ENCODE data around the gene LPAR3.
"Not testable (repeated sequence)": the region's sequence is repeated elsewhere in the genome, so short reads cannot be mapped to it uniquely, and the experiment has no call there.

Gene LPAR3

GRCh38 chr1:84892705-84893618 is at the start of gene LPAR3:
Gene LPAR3, minus strand, starts transcription at chr1:84893206. Its CDS starts 27,086 bp downstream, at chr1:84866120.
- intact Hi-C loops (cut with DNase I) = no loop called here
- peak in 1 of 10 donors; percentile 62 for DNase-seq

- intact Hi-C loops (cut with DNase I) = no loop called here
- no peak for DNase-seq
Measured at GRCh38 chr1:84941843-84942242, 48.8 kb upstream of the LPAR3 start.

DNA sequence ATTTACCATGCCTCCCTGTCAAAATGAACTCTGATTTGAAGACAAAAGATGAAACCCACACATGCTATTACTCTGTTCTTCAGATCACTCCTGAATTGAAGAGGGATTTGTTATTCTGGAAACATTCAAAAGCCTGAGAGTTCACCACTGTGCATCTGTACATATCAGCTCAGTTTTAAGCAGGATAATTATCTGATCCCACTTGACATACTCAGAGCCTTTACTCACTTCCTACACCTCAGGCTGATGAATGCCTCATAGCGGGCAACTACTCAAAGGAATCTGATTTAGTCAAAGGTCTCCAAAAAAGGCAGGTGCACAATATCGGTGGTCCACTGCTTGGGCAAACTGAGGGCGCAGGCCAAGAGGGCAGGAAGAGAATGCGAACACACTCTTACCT is 47.5 kb upstream of the LPAR3 start:
- intact Hi-C loops (cut with DNase I) = no loop called here
- no peak for DNase-seq

DNA sequence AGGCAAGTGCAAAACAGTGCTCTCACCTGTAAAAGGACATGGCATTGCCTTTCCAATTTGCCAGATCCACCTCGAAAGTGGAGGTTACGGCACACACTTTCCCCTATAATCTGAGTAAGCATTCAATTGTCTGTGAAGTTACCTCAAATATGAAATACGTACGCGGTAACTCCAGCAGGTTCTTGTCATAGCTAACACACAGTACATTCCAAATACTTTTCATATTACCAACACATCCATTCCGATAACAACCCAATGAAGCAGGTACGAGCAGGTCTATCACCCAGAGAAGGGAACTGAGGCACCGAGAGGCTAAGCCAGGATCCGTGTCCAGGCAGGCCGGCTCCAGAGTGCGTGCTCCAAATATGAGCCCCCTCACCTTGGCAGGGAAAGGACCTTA is 46.8 kb upstream of the LPAR3 start:
- intact Hi-C loops (cut with DNase I) = loop anchor here (10.0 kb wide), 2 partner anchors 165 to 795 kb away; partner anchors contain the start of gene PRKACB
- no peak for DNase-seq

DNA sequence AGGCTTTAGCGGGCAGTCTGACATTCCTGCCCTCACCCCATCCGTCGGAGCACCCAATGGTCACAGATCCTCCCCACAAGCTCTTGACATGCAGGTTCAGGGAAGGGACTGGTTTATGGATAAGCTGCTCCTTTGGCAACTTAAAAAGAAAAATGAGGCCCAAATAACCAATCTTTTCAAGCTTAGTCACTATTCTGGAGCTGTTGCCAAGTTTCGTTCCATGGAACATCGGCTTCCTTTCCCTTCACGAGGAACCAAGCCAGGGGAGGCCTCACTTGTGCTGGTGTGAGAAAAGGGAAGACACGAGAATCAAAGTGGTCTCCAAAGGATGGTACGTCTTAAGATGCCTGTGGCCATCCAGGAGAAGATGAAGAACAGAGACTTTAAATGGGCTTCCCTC is 46.1 kb upstream of the LPAR3 start:
- intact Hi-C loops (cut with DNase I) = loop anchor here (10.0 kb wide), 2 partner anchors 164 to 794 kb away; partner anchors contain the start of gene PRKACB
- DNase-seq = no peak

- peak in 1 of 10 donors; percentile 21 for DNase-seq
- intact Hi-C loops (cut with DNase I) = loop anchor here (10.0 kb wide), 2 partner anchors 161 to 791 kb away; partner anchors contain the start of gene PRKACB
Measured at GRCh38 chr1:84936116-84936810, 43.3 kb upstream of the LPAR3 start.

GRCh38 chr1:84933011-84933611 is 40.1 kb upstream of the LPAR3 start:
- intact Hi-C loops (cut with DNase I) = loop anchor here (10.0 kb wide), 2 partner anchors 158 to 788 kb away; partner anchors contain the start of gene PRKACB
- no peak for DNase-seq

- intact Hi-C loops (cut with DNase I) = loop anchor here (10.0 kb wide), 2 partner anchors 156 to 786 kb away; partner anchors contain the start of gene PRKACB
Measured at GRCh38 chr1:84930831-84931230, 37.8 kb upstream of the LPAR3 start.

GRCh38 chr1:84930329-84930728 is 37.3 kb upstream of the LPAR3 start:
- intact Hi-C loops (cut with DNase I) = loop anchor here (10.0 kb wide), 2 partner anchors 156 to 786 kb away; partner anchors contain the start of gene PRKACB
- DNase-seq = no peak

More at GRCh38 chr1:84930831-84931230, 37.8 kb upstream of the LPAR3 start:
- DNase-seq = no peak

- DNase-seq = no peak
- intact Hi-C loops (cut with DNase I) = no loop called here
Measured at GRCh38 chr1:84929581-84929980, 36.6 kb upstream of the LPAR3 start.

DNA sequence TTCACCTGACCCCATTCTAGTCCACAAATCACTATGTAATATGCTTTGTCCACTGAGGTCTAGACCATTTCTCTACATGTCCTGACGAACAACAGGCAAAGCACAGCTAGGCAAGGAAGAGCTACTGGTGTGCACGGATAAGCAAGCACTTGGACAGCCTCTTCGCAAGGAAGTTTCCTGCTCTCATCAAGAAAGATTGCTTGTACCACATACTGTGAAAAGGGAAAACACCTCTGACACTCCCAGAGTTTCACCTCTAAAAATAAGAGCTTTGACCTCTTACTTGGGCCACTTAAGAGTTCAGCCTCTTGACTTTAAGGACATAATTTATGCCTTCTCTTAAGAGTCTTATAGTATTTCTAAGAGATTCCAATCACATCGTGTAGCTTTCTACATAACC is 36.0 kb upstream of the LPAR3 start:
- DNase-seq = no peak
- intact Hi-C loops (cut with DNase I) = no loop called here

GRCh38 chr1:84923317-84923716 is 30.3 kb upstream of the LPAR3 start:
- intact Hi-C loops (cut with DNase I) = no loop called here
- DNase-seq = no peak

GRCh38 chr1:84920159-84920558 is 27.2 kb upstream of the LPAR3 start:
- intact Hi-C loops (cut with DNase I) = no loop called here
- no peak for DNase-seq

- DNase-seq = no peak
- intact Hi-C loops (cut with DNase I) = no loop called here
Measured at GRCh38 chr1:84919461-84919970, 26.5 kb upstream of the LPAR3 start.

GRCh38 chr1:84918726-84919336 is 25.8 kb upstream of the LPAR3 start:
- no peak for DNase-seq
- intact Hi-C loops (cut with DNase I) = no loop called here

DNA sequence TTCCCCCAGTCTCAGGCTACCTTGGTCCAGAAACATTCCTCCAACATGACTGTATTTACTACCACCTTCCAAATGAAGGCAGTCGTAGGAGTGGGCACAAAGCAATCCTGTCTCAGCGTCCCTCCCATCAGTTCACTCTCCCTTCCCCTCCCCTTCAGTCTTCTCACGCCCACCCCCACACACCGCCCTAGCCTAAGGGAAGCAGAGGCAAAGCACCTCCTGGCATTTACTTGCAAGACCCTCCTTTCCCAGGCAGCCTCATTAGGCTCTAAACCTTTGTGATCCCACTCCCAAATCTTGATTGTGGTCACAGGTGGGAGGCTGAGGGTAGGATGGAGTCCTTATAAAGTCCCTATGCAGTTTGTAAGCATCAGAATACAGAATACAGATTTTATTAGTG is 23.9 kb upstream of the LPAR3 start:
- intact Hi-C loops (cut with DNase I) = no loop called here
- no peak for DNase-seq

- intact Hi-C loops (cut with DNase I) = no loop called here
Measured at GRCh38 chr1:84913555-84913892, 20.5 kb upstream of the LPAR3 start.

GRCh38 chr1:84912726-84913554 is 19.9 kb upstream of the LPAR3 start:
- DNase-seq = no peak
- intact Hi-C loops (cut with DNase I) = no loop called here

More at GRCh38 chr1:84913555-84913892, 20.5 kb upstream of the LPAR3 start:
- no peak for DNase-seq

DNA sequence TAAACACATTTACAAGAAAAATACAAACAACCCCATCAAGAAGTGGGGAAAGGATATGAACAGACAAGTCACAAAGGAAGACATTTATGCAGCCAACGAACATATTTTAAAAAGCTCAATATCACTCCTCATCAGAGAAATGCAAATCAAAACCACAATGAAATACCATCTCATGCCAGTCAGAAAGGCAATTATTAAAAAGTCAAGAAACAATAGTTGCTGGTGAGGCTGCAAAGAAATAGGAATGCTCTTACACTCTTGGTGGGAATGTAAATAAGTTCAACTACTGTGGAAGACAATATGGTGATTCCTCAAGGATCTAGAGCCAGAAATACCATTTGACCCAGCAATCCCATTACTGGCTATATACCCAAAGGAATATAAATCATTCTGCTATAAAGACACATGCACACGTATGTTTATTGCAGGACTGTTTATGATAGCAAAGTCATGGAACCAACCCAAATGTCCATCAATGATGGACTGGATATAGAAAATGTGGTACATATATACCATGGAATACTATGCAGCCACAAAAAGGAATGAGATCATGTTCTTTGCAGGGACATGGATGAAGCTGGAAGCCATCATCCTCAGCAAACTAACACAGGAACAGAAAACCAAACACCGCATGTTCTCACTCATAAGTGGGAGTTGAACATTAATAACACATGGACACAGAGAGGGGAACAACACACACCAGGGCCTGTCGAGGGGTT is 15.9 kb upstream of the LPAR3 start:
- intact Hi-C loops (cut with DNase I); DNase-seq: not testable (repeated sequence)
